Measurements from ENCODE around the gene ICAM3. TPM values are rescaled to one million over a fixed set of nuclear protein-coding genes. Genes with fewer than 3 reads are reported as not detected.

Gene ICAM3
- total and polyA plus RNA-seq, 2 of the 4 experiments (the other 2 are of a cell fraction): 6.6 to 11.7 TPM

DNA sequence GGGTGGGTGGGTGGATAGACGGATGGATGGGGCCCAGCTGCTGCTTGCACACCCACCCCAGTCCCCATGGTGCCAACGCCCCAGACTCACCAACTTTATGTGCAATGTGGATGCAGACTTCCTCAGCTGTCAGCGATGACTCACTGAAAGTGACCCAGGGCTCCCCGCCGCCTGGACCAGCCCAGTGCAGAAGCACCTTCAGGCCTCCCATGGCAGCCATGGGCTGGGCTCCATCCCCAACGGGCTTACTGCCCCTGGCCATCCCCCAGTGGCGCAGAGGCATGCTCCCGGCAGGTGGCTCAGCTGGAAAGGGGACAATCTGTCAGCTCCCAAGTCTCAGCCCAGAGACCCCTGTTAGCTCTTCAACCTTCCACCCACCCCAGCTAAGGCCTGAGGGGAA, 38.7 kb upstream of the ICAM3 start:
- in situ Hi-C loops (cut with MboI; ENCODE audit: low sequenced_read_pairs): no loop called here
- no peak overlapping the region for H3K27ac ChIP-seq (ENCODE audit: insufficient read depth, low read length)
- no peak overlapping the region for H3K4me2 ChIP-seq (ENCODE audit: low read depth, low read length)
- no peak overlapping the region for H3K4me3 ChIP-seq (ENCODE audit: insufficient read depth, low read depth, low read length)
- CTCF ChIA-PET: no interaction called here
- no peak overlapping the region for H4K8ac ChIP-seq (ENCODE audit: low read depth in 2 of 2, low read length in 2 of 2)
- H3K4ac ChIP-seq (ENCODE audit: low read depth, low read length): no peak overlapping the region
- no peaks in the 10 kb centered on the region for H4K20me1 ChIP-seq (ENCODE audit: insufficient read depth, low read length)
- H2BK20ac ChIP-seq (ENCODE audit: low read depth, low read length): no peak overlapping the region
- H4K91ac ChIP-seq (ENCODE audit: insufficient read depth, low read depth, low read length): no peak overlapping the region
- 100% methylated on average over 1 of the region's 8 CpGs; no CpG with 5 or more reads in 1 of the 2 experiments for WGBS, 2 experiments (ENCODE audit: extremely low coverage in 2 of 2, insufficient read length in 1 of 2)
- peaks cover 12 to 25% of the 10 kb centered on the region in 2 experiments for H3K79me1 ChIP-seq (ENCODE audit: low read depth in 1 of 2, low read length in 2 of 2)
- H3K9me1 ChIP-seq (ENCODE audit: insufficient read depth, low read length): no peaks in the 10 kb centered on the region
- H2BK120ac ChIP-seq (ENCODE audit: low read depth, low read length): no peak overlapping the region
- dilution Hi-C loops (cut with HindIII; ENCODE audit: low sequenced_read_pairs, unreplicated experiment): no loop called here
- no peaks in the 10 kb centered on the region for H3K27me3 ChIP-seq (ENCODE audit: control insufficient read depth, insufficient read depth, low read length)
- H2AFZ ChIP-seq (replicated peaks; ENCODE audit: low read length, poor library complexity): no peak overlapping the region
- H3K9ac ChIP-seq (ENCODE audit: low read depth, low read length): no peak overlapping the region
- no peak overlapping the region for H3K56ac ChIP-seq (ENCODE audit: extremely low read depth, insufficient read depth, low read length)
- H2BK15ac ChIP-seq (ENCODE audit: low read depth, low read length): no peak overlapping the region
- BruUV-seq (replicated peaks): no TSS peak
- no peak for DNase-seq
- POLR2A ChIA-PET (ENCODE audit: unreplicated experiment): no interaction called here
- H2AK9ac ChIP-seq (replicated peaks; ENCODE audit: low read depth, low read length, poor library complexity): no peak overlapping the region
- no peak overlapping the region for H3K18ac ChIP-seq (ENCODE audit: low read depth, low read length)
- H2AK5ac ChIP-seq (ENCODE audit: low read depth, low read length): no peak overlapping the region
- peaks cover 2% of the 10 kb centered on the region for H3K4me1 ChIP-seq (ENCODE audit: control insufficient read depth, insufficient read depth, low read length)
- H4K5ac ChIP-seq (ENCODE audit: low read depth, low read length): no peak overlapping the region
- H3K14ac ChIP-seq (replicated peaks; ENCODE audit: low read depth, low read length): no peak overlapping the region
- no peak for ATAC-seq (ENCODE audit: low read depth)
- H3K23ac ChIP-seq (ENCODE audit: low read depth, low read length): no peak overlapping the region
- intact Hi-C loops (cut with micrococcal nuclease): no loop called here
- H3K9me3 ChIP-seq (ENCODE audit: control insufficient read depth, insufficient read depth, low read length): no peaks in the 10 kb centered on the region
- TF ChIP-seq CEBPB (IDR thresholded peaks at IDR 0.05; ENCODE audit: low read depth, low read length): no peak
- TF ChIP-seq POLR2A (IDR thresholded peaks at IDR 0.05; ENCODE audit: low read depth, low read length): no peak
- TF ChIP-seq CHD1 (IDR thresholded peaks at IDR 0.05; ENCODE audit: low read depth, low read length): no peak
- TF ChIP-seq MAFK (IDR thresholded peaks at IDR 0.05; ENCODE audit: low read depth, low read length): no peak
- TF ChIP-seq, protein P1, sequence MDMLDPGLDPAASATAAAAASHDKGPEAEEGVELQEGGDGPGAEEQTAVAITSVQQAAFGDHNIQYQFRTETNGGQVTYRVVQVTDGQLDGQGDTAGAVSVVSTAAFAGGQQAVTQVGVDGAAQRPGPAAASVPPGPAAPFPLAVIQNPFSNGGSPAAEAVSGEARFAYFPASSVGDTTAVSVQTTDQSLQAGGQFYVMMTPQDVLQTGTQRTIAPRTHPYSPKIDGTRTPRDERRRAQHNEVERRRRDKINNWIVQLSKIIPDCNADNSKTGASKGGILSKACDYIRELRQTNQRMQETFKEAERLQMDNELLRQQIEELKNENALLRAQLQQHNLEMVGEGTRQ (IDR thresholded peaks at IDR 0.05; ENCODE audit: low read depth, low read length): no peak
- TF ChIP-seq, protein P2, sequence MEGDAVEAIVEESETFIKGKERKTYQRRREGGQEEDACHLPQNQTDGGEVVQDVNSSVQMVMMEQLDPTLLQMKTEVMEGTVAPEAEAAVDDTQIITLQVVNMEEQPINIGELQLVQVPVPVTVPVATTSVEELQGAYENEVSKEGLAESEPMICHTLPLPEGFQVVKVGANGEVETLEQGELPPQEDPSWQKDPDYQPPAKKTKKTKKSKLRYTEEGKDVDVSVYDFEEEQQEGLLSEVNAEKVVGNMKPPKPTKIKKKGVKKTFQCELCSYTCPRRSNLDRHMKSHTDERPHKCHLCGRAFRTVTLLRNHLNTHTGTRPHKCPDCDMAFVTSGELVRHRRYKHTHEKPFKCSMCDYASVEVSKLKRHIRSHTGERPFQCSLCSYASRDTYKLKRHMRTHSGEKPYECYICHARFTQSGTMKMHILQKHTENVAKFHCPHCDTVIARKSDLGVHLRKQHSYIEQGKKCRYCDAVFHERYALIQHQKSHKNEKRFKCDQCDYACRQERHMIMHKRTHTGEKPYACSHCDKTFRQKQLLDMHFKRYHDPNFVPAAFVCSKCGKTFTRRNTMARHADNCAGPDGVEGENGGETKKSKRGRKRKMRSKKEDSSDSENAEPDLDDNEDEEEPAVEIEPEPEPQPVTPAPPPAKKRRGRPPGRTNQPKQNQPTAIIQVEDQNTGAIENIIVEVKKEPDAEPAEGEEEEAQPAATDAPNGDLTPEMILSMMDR (conservative IDR thresholded peaks at IDR 0.05; ENCODE audit: low read depth, low read length): no peak
- no peak for TF ChIP-seq FOS (IDR thresholded peaks at IDR 0.05; ENCODE audit: low read depth, low read length)
- TF ChIP-seq SMC3 (IDR thresholded peaks at IDR 0.05; ENCODE audit: low read depth, low read length): no peak
- H2BK5ac ChIP-seq (ENCODE audit: low read depth, low read length, poor library complexity, severe bottlenecking): no peak overlapping the region
- H3K36me3 ChIP-seq (ENCODE audit: control insufficient read depth, insufficient read depth, low read length): peaks cover 21% of the 10 kb centered on the region
